MCF 10A (cell line): ENCODE results near the gene OR2V2. TPM values are rescaled to one million over a fixed set of nuclear protein-coding genes. Genes with fewer than 3 reads are reported as not detected.
A peak's percentile ranks its signal among the peaks of the same experiment; 100 is the strongest.

Experiments
- BruUV-seq: library from RNA; stranded (reverse); fragments of 400-500 nt; replicated peaks from 2 replicates; lab custom pipeline; 2021; lab: Mats Ljungman, UMichigan
- CTCF ChIA-PET: fragments of 300-600 bp; sonication (Branson Sonifier 250); formaldehyde crosslinking; extraction: SDS; loops from one replicate; lab custom pipeline; 2021; ENCODE audit warnings: antibody characterized with exemption, inconsistent platforms; lab: Yijun Ruan, JAX
- POLR2A ChIA-PET: fragments of 300-600, 350-650 bp; sonication (Branson Sonifier 250); formaldehyde crosslinking; extraction: SDS; loops from one replicate; lab custom pipeline; 2020; ENCODE audit warnings: antibody characterized with exemption, inconsistent platforms; lab: Yijun Ruan, JAX
- DNase-seq: peaks from one replicate; pipeline ENCODE4 v3.0.0-alpha.2; 2018; ENCODE audit not compliant: unreplicated experiment
- H3K27ac Mint-ChIP-seq: one replicate; pipeline ENCODE4 v1.8.0; 2022; ENCODE audit warnings: mild to moderate bottlenecking, low read depth, mixed read lengths; ENCODE audit not compliant: unreplicated experiment
- H3K27me3 Mint-ChIP-seq: one replicate; pipeline ENCODE4 v1.8.0; 2022; ENCODE audit warnings: mixed read lengths; ENCODE audit not compliant: insufficient read depth, unreplicated experiment
- H3K36me3 Mint-ChIP-seq: one replicate; pipeline ENCODE4 v1.8.0; 2022; ENCODE audit warnings: mild to moderate bottlenecking, moderate library complexity, mixed read lengths; ENCODE audit not compliant: insufficient read depth, unreplicated experiment
- H3K4me1 Mint-ChIP-seq: one replicate; pipeline ENCODE4 v1.8.0; 2022; ENCODE audit warnings: mixed read lengths; ENCODE audit not compliant: insufficient read depth, unreplicated experiment
- H3K4me3 Mint-ChIP-seq: one replicate; pipeline ENCODE4 v1.8.0; 2022; ENCODE audit warnings: mild to moderate bottlenecking, moderate library complexity, mixed read lengths; ENCODE audit not compliant: unreplicated experiment
- H3K9me3 Mint-ChIP-seq: one replicate; pipeline ENCODE4 v1.8.0; 2022; ENCODE audit warnings: mixed read lengths; ENCODE audit not compliant: unreplicated experiment
- intact Hi-C: fragments of 100-400 bp; cut with micrococcal nuclease; formaldehyde crosslinking; loops from 2 replicates; pipeline ENCODE4 v1.14.1; 2022
- total RNA-seq: library from RNA; stranded (reverse); gene quantifications from 2 replicates; pipeline ENCODE4 v1.2.3, GENCODE V29; 2022
- TF ChIP-seq, protein P1 (sequence below): fragments of 200-600 bp; IDR thresholded peaks from one replicate; pipeline ENCODE4 v1.8.0; 2022; ENCODE audit warnings: antibody characterized with exemption, mild to moderate bottlenecking; ENCODE audit not compliant: unreplicated experiment

Gene OR2V2
- total RNA-seq, 1 experiment from 2014 or later, result not detected

DNA sequence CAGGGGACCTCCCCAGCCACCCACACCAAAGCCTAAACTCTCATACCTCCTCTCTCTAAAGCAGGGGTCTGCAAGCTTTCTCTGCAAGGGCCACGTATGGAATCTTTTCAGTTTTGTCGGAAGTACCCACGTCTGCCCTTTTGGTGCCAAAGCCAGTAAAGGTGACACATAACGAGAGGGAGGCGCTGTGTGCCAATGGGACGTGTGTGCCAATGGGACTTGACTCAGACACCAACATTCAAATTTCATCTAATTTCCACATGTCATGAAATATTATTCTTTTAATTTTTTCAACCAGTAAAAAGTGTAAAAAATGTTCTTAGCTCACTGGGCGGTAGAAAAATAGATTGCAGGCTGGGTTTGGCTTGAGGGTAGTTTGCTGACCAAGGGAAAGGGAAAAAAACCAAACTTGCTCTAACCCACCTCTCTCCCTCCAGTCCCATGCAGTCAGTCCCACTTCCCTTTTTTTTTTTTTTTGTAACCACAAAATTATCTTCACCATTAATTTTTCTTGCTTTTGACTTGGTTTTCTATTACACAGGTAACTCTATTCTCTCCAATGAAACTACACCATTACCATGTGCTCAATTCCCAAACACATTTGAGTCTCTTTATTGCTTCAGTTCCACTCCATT, 41.9 kb upstream of the OR2V2 start:
- Mint-ChIP-seq H3K36me3 (no peaks in the 10 kb centered on the region), H3K4me3 (no peak overlapping the region), H3K27ac (no peak overlapping the region), H3K27me3 (peaks cover 37% of the 10 kb centered on the region), H3K9me3 (no peaks in the 10 kb centered on the region), H3K4me1 (no peaks in the 10 kb centered on the region)
- CTCF ChIA-PET, result no interaction called here
- peak; percentile 14 for DNase-seq
- BruUV-seq, result no TSS peak
- intact Hi-C loops, result no loop called here
- TF ChIP-seq, protein P1, sequence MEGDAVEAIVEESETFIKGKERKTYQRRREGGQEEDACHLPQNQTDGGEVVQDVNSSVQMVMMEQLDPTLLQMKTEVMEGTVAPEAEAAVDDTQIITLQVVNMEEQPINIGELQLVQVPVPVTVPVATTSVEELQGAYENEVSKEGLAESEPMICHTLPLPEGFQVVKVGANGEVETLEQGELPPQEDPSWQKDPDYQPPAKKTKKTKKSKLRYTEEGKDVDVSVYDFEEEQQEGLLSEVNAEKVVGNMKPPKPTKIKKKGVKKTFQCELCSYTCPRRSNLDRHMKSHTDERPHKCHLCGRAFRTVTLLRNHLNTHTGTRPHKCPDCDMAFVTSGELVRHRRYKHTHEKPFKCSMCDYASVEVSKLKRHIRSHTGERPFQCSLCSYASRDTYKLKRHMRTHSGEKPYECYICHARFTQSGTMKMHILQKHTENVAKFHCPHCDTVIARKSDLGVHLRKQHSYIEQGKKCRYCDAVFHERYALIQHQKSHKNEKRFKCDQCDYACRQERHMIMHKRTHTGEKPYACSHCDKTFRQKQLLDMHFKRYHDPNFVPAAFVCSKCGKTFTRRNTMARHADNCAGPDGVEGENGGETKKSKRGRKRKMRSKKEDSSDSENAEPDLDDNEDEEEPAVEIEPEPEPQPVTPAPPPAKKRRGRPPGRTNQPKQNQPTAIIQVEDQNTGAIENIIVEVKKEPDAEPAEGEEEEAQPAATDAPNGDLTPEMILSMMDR, result no peak
- POLR2A ChIA-PET, result no interaction called here

DNA sequence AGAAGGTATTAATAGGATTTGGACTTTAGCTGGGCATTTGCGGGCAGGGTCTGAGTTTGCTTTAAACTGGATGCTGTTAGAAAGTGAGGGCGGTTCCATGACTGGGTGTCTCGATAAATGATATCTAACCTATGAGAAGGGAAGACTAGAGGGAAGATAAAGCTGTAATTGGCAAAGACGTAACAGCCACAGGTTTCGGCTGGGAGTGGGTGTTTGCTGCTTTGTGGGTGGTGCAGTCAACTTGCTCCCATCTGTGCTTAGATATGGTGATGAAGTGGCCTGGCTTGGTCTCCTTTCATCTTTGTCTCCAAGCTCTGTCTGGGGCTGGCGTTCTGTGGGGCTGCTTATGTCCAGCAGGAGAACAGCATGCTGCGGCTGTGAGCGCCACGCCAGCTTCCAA, 39.7 kb upstream of the OR2V2 start:
- Mint-ChIP-seq H3K4me3 (no peak overlapping the region), H3K4me1 (no peaks in the 10 kb centered on the region), H3K27ac (no peak overlapping the region), H3K9me3 (no peaks in the 10 kb centered on the region), H3K36me3 (peaks cover 4% of the 10 kb centered on the region), H3K27me3 (peaks cover 37% of the 10 kb centered on the region)
- no peak for DNase-seq
- ChIA-PET POLR2A (interaction anchor here (0.5 to 0.6 kb wide), 2 partner anchors 233 to 367 kb away, joined by 3 read pairs; no protein-coding TSS in a partner anchor), CTCF (interaction anchor here (1.2 kb wide), 1 partner anchor 11 kb away, joined by 3 read pairs; no protein-coding TSS in a partner anchor)
- TF ChIP-seq, protein P1, result no peak
- BruUV-seq, result no TSS peak
- intact Hi-C loops, result no loop called here

DNA sequence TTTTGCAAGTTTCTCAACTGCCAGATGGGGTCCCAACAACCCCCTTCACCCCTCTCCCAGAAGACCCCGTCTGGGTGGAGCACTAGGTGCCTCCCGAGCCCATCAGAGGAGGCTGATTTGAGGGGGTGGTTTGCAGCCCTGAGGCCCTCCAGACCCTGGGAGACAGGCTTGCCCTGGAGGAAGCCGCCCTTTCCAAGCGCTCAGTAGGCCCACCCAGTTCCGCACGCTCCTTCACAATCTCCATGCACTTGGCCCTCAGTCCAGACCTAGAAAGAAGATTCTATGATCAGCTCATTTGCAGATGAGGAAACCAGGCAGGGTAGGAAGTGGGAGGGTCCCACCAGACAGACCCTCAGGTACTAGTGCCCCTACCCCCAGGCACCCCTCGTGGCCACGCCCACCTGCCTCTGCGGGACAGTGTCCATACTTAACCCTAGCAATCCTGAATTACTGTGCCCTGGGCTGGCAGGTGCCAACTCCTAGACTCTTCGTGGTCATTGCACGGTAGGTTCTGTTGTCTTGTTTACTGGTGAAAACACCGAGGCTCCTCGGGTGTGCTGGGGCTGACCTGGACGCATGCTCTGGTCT, 38.7 kb upstream of the OR2V2 start:
- intact Hi-C loops, result no loop called here
- no TSS peak for BruUV-seq
- Mint-ChIP-seq H3K4me3 (no peak overlapping the region), H3K36me3 (peaks cover 4% of the 10 kb centered on the region), H3K27ac (no peak overlapping the region), H3K27me3 (peaks cover 36% of the 10 kb centered on the region), H3K9me3 (no peaks in the 10 kb centered on the region), H3K4me1 (no peaks in the 10 kb centered on the region)
- ChIA-PET CTCF (interaction anchor here (1.2 kb wide), 1 partner anchor 10 kb away, joined by 3 read pairs; no protein-coding TSS in a partner anchor), POLR2A (interaction anchor here (0.5 kb wide), 1 partner anchor 234 kb away, joined by 3 read pairs; no protein-coding TSS in a partner anchor)
- DNase-seq, result no peak
- TF ChIP-seq, protein P1, result no peak

- no TSS peak for BruUV-seq
- Mint-ChIP-seq H3K27me3 (peaks cover 27% of the 10 kb centered on the region), H3K36me3 (peaks cover 4% of the 10 kb centered on the region), H3K4me1 (no peaks in the 10 kb centered on the region), H3K9me3 (no peaks in the 10 kb centered on the region), H3K4me3 (no peak overlapping the region), H3K27ac (no peak overlapping the region)
- DNase-seq, result no peak
- TF ChIP-seq, protein P1, result no peak
- intact Hi-C loops, result no loop called here
- ChIA-PET CTCF (interaction anchor here (1.4 kb wide), 1 partner anchor 9 kb away, joined by 7 read pairs; no protein-coding TSS in a partner anchor), POLR2A (no interaction called here)
These were observed 37.8 kb upstream of the OR2V2 start for GRCh38 chr5:181109489-181110013.
